ENCODE data around the gene NRG2. TPM values are rescaled to one million over a fixed set of nuclear protein-coding genes. Genes with fewer than 3 reads are reported as not detected.

NRG2 gene
- total and polyA plus RNA-seq, 2 of the 8 experiments (the other 6 are each of a cell fraction or from before 2014, with no cell fraction given) = 0.27 to 0.54 TPM

GRCh38 chr5:140049205-140049604 lies 6.1 kb upstream of the NRG2 start:
- no peaks in the 10 kb centered on the region for H3K4me1 ChIP-seq (replicated peaks in 1 of 4; ENCODE audit: control insufficient read depth in 3 of 4, insufficient read depth in 4 of 4, low read length in 3 of 4)
- no peak overlapping the region for H3K18ac ChIP-seq (ENCODE audit: extremely low read depth, low read length)
- CTCF ChIA-PET (ENCODE audit: partially characterized antibody) = interaction anchor here (0.6 to 1.2 kb wide), 4 partner anchors 11 to 910 kb away, joined by 3 to 6 read pairs (median 3); no protein-coding TSS in a partner anchor
- H3K4me2 ChIP-seq (ENCODE audit: insufficient read depth in 1 of 2, low read depth in 2 of 2, low read length in 2 of 2) = no peak overlapping the region
- H2BK12ac ChIP-seq (ENCODE audit: low read depth, low read length) = no peak overlapping the region
- H4K8ac ChIP-seq (ENCODE audit: extremely low read depth, insufficient read depth, low read length) = no peak overlapping the region
- no peak overlapping the region for H3K4ac ChIP-seq (replicated peaks; ENCODE audit: insufficient read length, low read depth, low read length)
- H3K56ac ChIP-seq (replicated peaks; ENCODE audit: insufficient read length, low read depth, low read length) = no peak overlapping the region
- no peak overlapping the region for H4K91ac ChIP-seq (replicated peaks; ENCODE audit: insufficient read length, low read length)
- no peaks in the 10 kb centered on the region; the same call in 1 of the 2 replicates for H3K23me2 ChIP-seq (ENCODE audit: low read depth, low read length)
- no peak for FAIRE-seq
- no peak overlapping the region for H3K14ac ChIP-seq (ENCODE audit: insufficient read length)
- TF ChIP-seq KDM1A (IDR thresholded peaks at IDR 0.05; ENCODE audit: borderline replicate concordance, low read length) (no peak), RXRA (IDR thresholded peaks at IDR 0.05; ENCODE audit: insufficient read depth, low read depth, low read length) (no peak), NANOG (IDR thresholded peaks at IDR 0.05; ENCODE audit: insufficient read depth, low read depth, low read length, poor library complexity, severe bottlenecking) (no peak), TAF1 (IDR thresholded peaks at IDR 0.05; ENCODE audit: low read depth, low read length) (no peak), CBX5 (IDR thresholded peaks at IDR 0.05; ENCODE audit: low read depth, low read length) (no peak)
- no peak overlapping the region for H3K9ac ChIP-seq (replicated peaks in 1 of 4; ENCODE audit: extremely low read depth in 1 of 4, low read depth in 3 of 4, low read length in 3 of 4)
- H3K27ac ChIP-seq (ENCODE audit: low read depth, low read length) = no peak overlapping the region
- no peak for DNase-seq (ENCODE audit: low read depth in 1 of 2, low spot score in 2 of 2)
- H2BK15ac ChIP-seq (ENCODE audit: low read length) = no peak overlapping the region
- H2BK120ac ChIP-seq (replicated peaks; ENCODE audit: low read depth, low read length) = no peak overlapping the region
- H2BK20ac ChIP-seq (ENCODE audit: low read length) = no peak overlapping the region
- no peak overlapping the region for H2AK5ac ChIP-seq (ENCODE audit: low read depth, low read length)
- H3K36me3 ChIP-seq (ENCODE audit: control insufficient read depth in 2 of 4, insufficient read depth in 4 of 4, low read length in 3 of 4) = no peaks in the 10 kb centered on the region
- no peaks in the 10 kb centered on the region for H3K9me3 ChIP-seq (ENCODE audit: insufficient read depth in 2 of 2, low read depth in 1 of 2, low read length in 1 of 2)
- no peak overlapping the region for H3K23ac ChIP-seq (ENCODE audit: insufficient read length)
- POLR2A ChIA-PET (ENCODE audit: partially characterized antibody) = no interaction called here
- no peaks in the 10 kb centered on the region for H3K79me1 ChIP-seq (ENCODE audit: low read depth, low read length)
- H3K79me2 ChIP-seq (ENCODE audit: control insufficient read depth in 1 of 2, insufficient read depth in 2 of 2, low read length in 2 of 2) = no peaks in the 10 kb centered on the region
- H3K4me3 ChIP-seq (ENCODE audit: extremely low read depth in 1 of 4, insufficient read depth in 2 of 4, low read depth in 3 of 4, low read length in 4 of 4) = no peak overlapping the region
- no peak overlapping the region for H2AFZ ChIP-seq (ENCODE audit: low read length)
- peaks cover 6 to 15% (median 10%) of the 10 kb centered on the region in 4 experiments for H3K27me3 ChIP-seq (replicated peaks in 1 of 4; ENCODE audit: control insufficient read depth in 3 of 4, extremely low read depth in 1 of 4, insufficient read depth in 3 of 4, low read length in 3 of 4)
- H2BK5ac ChIP-seq (ENCODE audit: low read depth, low read length) = no peak overlapping the region
- peaks cover 0 to 3% of the 10 kb centered on the region in 2 experiments for H4K20me1 ChIP-seq (replicated peaks in 1 of 2; ENCODE audit: control insufficient read depth in 1 of 2, insufficient read depth in 2 of 2, low read length in 2 of 2)
- H4K5ac ChIP-seq (ENCODE audit: insufficient read length, low read depth, low read length) = no peak overlapping the region
- WGBS, 2 experiments (ENCODE audit: extremely low coverage in 1 of 2, insufficient coverage in 1 of 2, insufficient read length in 1 of 2, insufficient replicate concordance in 2 of 2, low coverage in 1 of 2, low lambda C conversion rate in 2 of 2, missing lambda C conversion rate in 1 of 2) = 95% methylated on average over 1 of the region's 1 CpG; no CpG with 5 or more reads in 1 of the 2 experiments

Measured in H1 (cell line).